Calu3 (cell line): ENCODE measurements around the gene MSI2. TPM values are rescaled to one million over a fixed set of nuclear protein-coding genes. Genes with fewer than 3 reads are reported as not detected.

Experiments used
- BruUV-seq: library from RNA; stranded (reverse); fragments of 400-500 nt; replicated peaks from 2 replicates; lab custom pipeline; 2021; lab: Mats Ljungman, UMichigan
- CTCF ChIA-PET: fragments of 300-600 bp; sonication (Branson Sonifier 250); formaldehyde crosslinking; loops from one replicate; lab custom pipeline; 2022; ENCODE audit warnings: antibody characterized with exemption; lab: Charles Lee
- DNase-seq: peaks from one replicate; pipeline ENCODE4 v3.0.0; 2022
- H3K27ac Mint-ChIP-seq: one replicate; pipeline ENCODE4 v1.8.0; 2022; ENCODE audit warnings: mixed read lengths; ENCODE audit not compliant: unreplicated experiment
- H3K27me3 Mint-ChIP-seq: one replicate; pipeline ENCODE4 v1.8.0; 2022; ENCODE audit warnings: mixed read lengths; ENCODE audit not compliant: unreplicated experiment
- H3K36me3 Mint-ChIP-seq: one replicate; pipeline ENCODE4 v1.8.0; 2022; ENCODE audit warnings: mild to moderate bottlenecking, moderate library complexity, mixed read lengths; ENCODE audit not compliant: insufficient read depth, unreplicated experiment
- H3K4me1 Mint-ChIP-seq: one replicate; pipeline ENCODE4 v1.8.0; 2022; ENCODE audit warnings: mild to moderate bottlenecking, low read depth, mixed read lengths; ENCODE audit not compliant: unreplicated experiment
- H3K4me3 Mint-ChIP-seq: one replicate; pipeline ENCODE4 v1.8.0; 2022; ENCODE audit warnings: mild to moderate bottlenecking, low read depth, moderate library complexity, mixed read lengths; ENCODE audit not compliant: unreplicated experiment
- H3K9me3 Mint-ChIP-seq: one replicate; pipeline ENCODE4 v1.8.0; 2022; ENCODE audit warnings: low read depth, mixed read lengths; ENCODE audit not compliant: unreplicated experiment
- CTCF ChIP-seq: fragments of 200-600 bp; IDR thresholded peaks from one replicate; pipeline ENCODE4 v1.8.0; 2022; ENCODE audit warnings: antibody characterized with exemption; ENCODE audit not compliant: unreplicated experiment
- intact Hi-C: fragments of 100-400 bp; cut with micrococcal nuclease; formaldehyde crosslinking; loops from one replicate; pipeline ENCODE4 v1.10.0; 2022; ENCODE audit not compliant: unreplicated experiment
- total RNA-seq: library from RNA; stranded (reverse); gene quantifications from 2 replicates; pipeline ENCODE4 v1.2.3, GENCODE V29; 2022

Gene MSI2
- total RNA-seq, 1 experiment from 2014 or later, result 66.4 TPM

GRCh38 chr17:57542510-57542909 lies 286.2 kb downstream of the MSI2 start:
- Mint-ChIP-seq H3K27me3 (no peaks in the 10 kb centered on the region), H3K9me3 (no peaks in the 10 kb centered on the region), H3K36me3 (no peaks in the 10 kb centered on the region), H3K4me3 (no peak overlapping the region), H3K4me1 (no peaks in the 10 kb centered on the region), H3K27ac (no peak overlapping the region)
- TF ChIP-seq CTCF, result no peak
- no peak for DNase-seq
- intact Hi-C loops, result no loop called here
- no TSS peak for BruUV-seq
- CTCF ChIA-PET, result no interaction called here

GRCh38 chr17:57543230-57543629 lies 286.9 kb downstream of the MSI2 start:
- H3K9me3 Mint-ChIP-seq, result no peaks in the 10 kb centered on the region
- no peak overlapping the region for H3K27ac Mint-ChIP-seq
- no peaks in the 10 kb centered on the region for H3K27me3 Mint-ChIP-seq
- H3K36me3 Mint-ChIP-seq, result no peaks in the 10 kb centered on the region
- no peak overlapping the region for H3K4me3 Mint-ChIP-seq
- no TSS peak for BruUV-seq
- no peak for TF ChIP-seq CTCF
- intact Hi-C loops, result no loop called here
- CTCF ChIA-PET, result no interaction called here
- no peak for DNase-seq
- H3K4me1 Mint-ChIP-seq, result no peaks in the 10 kb centered on the region

GRCh38 chr17:57544401-57544800 lies 288.1 kb downstream of the MSI2 start:
- Mint-ChIP-seq H3K27ac (no peak overlapping the region), H3K4me1 (no peaks in the 10 kb centered on the region)

GRCh38 chr17:57544834-57545463 lies 288.6 kb downstream of the MSI2 start:
- H3K36me3 Mint-ChIP-seq, result no peaks in the 10 kb centered on the region
- H3K27ac Mint-ChIP-seq, result no peak overlapping the region
- no peaks in the 10 kb centered on the region for H3K4me1 Mint-ChIP-seq
- H3K9me3 Mint-ChIP-seq, result no peaks in the 10 kb centered on the region
- TF ChIP-seq CTCF, result no peak
- H3K4me3 Mint-ChIP-seq, result no peak overlapping the region
- no peak for DNase-seq
- H3K27me3 Mint-ChIP-seq, result no peaks in the 10 kb centered on the region
- intact Hi-C loops, result no loop called here
- no TSS peak for BruUV-seq
- CTCF ChIA-PET, result no interaction called here

More at GRCh38 chr17:57544401-57544800, 288.1 kb downstream of the MSI2 start:
- no peak for DNase-seq
- CTCF ChIA-PET, result no interaction called here
- BruUV-seq, result no TSS peak
- TF ChIP-seq CTCF, result no peak
- intact Hi-C loops, result no loop called here
- Mint-ChIP-seq H3K36me3 (no peaks in the 10 kb centered on the region), H3K4me3 (no peak overlapping the region), H3K9me3 (no peaks in the 10 kb centered on the region), H3K27me3 (no peaks in the 10 kb centered on the region)
